ENCODE results near the gene OR51Q1. TPM values are rescaled to one million over a fixed set of nuclear protein-coding genes. Genes with fewer than 3 reads are reported as not detected.

Gene OR51Q1
- total RNA-seq, 1 donor from 2014 or later = not detected

GRCh38 chr11:5441414-5441813 is 19.5 kb downstream of the OR51Q1 start, which contains the start of gene OR51I1:
TSS of gene OR51I1 (minus strand) at chr11:5441514. CDS start at chr11:5441514, 0 bp downstream.
- peaks cover 1% of the 10 kb centered on the region for H3K27me3 Mint-ChIP-seq (ENCODE audit: unreplicated experiment)
- H3K4me3 Mint-ChIP-seq (ENCODE audit: unreplicated experiment) = no peak within 1 kb of the TSS
- TF ChIP-seq CTCF (IDR thresholded peaks at IDR 0.05; ENCODE audit: unreplicated experiment) = no peak
- no peak within 1 kb of the TSS for H3K27ac Mint-ChIP-seq (ENCODE audit: unreplicated experiment)
- no peaks in the 10 kb centered on the region for H3K4me1 Mint-ChIP-seq (ENCODE audit: unreplicated experiment)
- DNase-seq (ENCODE audit: low spot score) = no peak
- no peaks in the 10 kb centered on the region for H3K9me3 Mint-ChIP-seq (ENCODE audit: unreplicated experiment)
- H3K36me3 Mint-ChIP-seq (ENCODE audit: low read depth, unreplicated experiment) = no peaks in the 10 kb centered on the region

DNA sequence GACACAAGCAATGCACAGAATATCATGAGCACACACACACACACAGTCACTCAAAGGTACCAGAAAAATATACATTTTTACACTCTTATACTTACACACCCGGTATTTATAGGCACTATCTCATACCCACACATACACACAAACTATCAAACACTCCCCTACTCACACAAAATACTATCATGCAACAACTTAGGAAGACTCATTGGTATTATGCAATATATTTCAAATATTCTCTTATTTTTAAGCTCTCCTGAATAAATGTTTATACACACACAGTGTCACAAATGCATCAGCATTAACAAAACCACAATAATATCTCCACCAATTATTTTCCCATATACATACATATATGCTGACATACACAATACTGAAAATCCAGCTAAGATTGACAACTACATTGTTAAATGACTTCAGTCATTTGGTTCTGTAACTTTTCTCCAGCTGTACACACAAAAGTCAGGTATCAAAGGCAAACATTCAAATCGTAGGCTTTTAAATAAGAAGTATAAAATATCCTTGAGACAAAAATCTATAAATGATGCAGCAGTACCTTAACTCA is 22.0 kb downstream of the OR51Q1 start:
- Mint-ChIP-seq H3K9me3 (ENCODE audit: unreplicated experiment) (no peaks in the 10 kb centered on the region), H3K27me3 (ENCODE audit: unreplicated experiment) (peaks cover 3% of the 10 kb centered on the region), H3K27ac (ENCODE audit: unreplicated experiment) (no peak overlapping the region), H3K4me1 (ENCODE audit: unreplicated experiment) (no peaks in the 10 kb centered on the region), H3K36me3 (ENCODE audit: low read depth, unreplicated experiment) (no peaks in the 10 kb centered on the region), H3K4me3 (ENCODE audit: unreplicated experiment) (no peak overlapping the region)
- no peak for DNase-seq (ENCODE audit: low spot score)
- TF ChIP-seq CTCF (IDR thresholded peaks at IDR 0.05; ENCODE audit: unreplicated experiment) = no peak

DNA sequence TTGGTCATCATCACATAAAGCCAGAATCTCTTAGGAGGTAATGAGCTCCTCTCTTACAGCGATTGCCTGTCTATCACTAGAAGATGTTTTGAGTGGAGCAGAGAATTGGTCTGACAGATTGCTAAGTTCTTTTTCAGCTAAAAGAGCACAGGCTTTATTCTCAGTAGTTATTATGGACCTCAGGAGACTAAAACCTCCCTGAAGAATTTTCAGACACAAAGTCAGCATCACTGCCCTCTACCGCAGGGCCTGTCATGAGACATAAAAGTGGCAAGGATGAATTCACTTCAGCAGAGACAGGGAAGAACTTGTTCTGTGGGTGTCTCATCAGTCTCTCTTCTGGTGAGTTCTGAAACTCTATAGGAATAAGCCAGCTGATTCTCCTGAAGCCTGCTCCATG is 27.1 kb downstream of the OR51Q1 start, which contains the start of gene OR51I2:
Gene OR51I2, plus strand, starts transcription at position 301 of the 400 bp plus-strand sequence. CDS start 4,166 bp downstream, outside the sequence.
- no peak within 1 kb of the TSS for H3K4me3 Mint-ChIP-seq (ENCODE audit: unreplicated experiment)
- H3K4me1 Mint-ChIP-seq (ENCODE audit: unreplicated experiment) = no peaks in the 10 kb centered on the region
- H3K36me3 Mint-ChIP-seq (ENCODE audit: low read depth, unreplicated experiment) = no peaks in the 10 kb centered on the region
- H3K9me3 Mint-ChIP-seq (ENCODE audit: unreplicated experiment) = no peaks in the 10 kb centered on the region
- no peak for DNase-seq (ENCODE audit: low spot score)
- H3K27me3 Mint-ChIP-seq (ENCODE audit: unreplicated experiment) = peaks cover 2% of the 10 kb centered on the region
- no peak for TF ChIP-seq CTCF (IDR thresholded peaks at IDR 0.05; ENCODE audit: unreplicated experiment)
- no peak within 1 kb of the TSS for H3K27ac Mint-ChIP-seq (ENCODE audit: unreplicated experiment)

- TF ChIP-seq CTCF (IDR thresholded peaks at IDR 0.05; ENCODE audit: unreplicated experiment) = no peak
- Mint-ChIP-seq H3K36me3 (ENCODE audit: low read depth, unreplicated experiment) (no peaks in the 10 kb centered on the region), H3K4me1 (ENCODE audit: unreplicated experiment) (no peaks in the 10 kb centered on the region), H3K27ac (ENCODE audit: unreplicated experiment) (no peak overlapping the region), H3K4me3 (ENCODE audit: unreplicated experiment) (no peak overlapping the region), H3K27me3 (ENCODE audit: unreplicated experiment) (peaks cover 2% of the 10 kb centered on the region), H3K9me3 (ENCODE audit: unreplicated experiment) (no peaks in the 10 kb centered on the region)
- no peak for DNase-seq (ENCODE audit: low spot score)
These were observed 27.5 kb downstream of the OR51Q1 start for GRCh38 chr11:5449432-5449831.

- H3K4me1 Mint-ChIP-seq (ENCODE audit: unreplicated experiment) = no peaks in the 10 kb centered on the region
- no peak for DNase-seq (ENCODE audit: low spot score)
- no peak overlapping the region for H3K27ac Mint-ChIP-seq (ENCODE audit: unreplicated experiment)
- TF ChIP-seq CTCF (IDR thresholded peaks at IDR 0.05; ENCODE audit: unreplicated experiment) = no peak
- H3K4me3 Mint-ChIP-seq (ENCODE audit: unreplicated experiment) = no peak overlapping the region
- H3K27me3 Mint-ChIP-seq (ENCODE audit: unreplicated experiment) = no peaks in the 10 kb centered on the region
- H3K9me3 Mint-ChIP-seq (ENCODE audit: unreplicated experiment) = no peaks in the 10 kb centered on the region
- no peaks in the 10 kb centered on the region for H3K36me3 Mint-ChIP-seq (ENCODE audit: low read depth, unreplicated experiment)
These were observed 39.2 kb downstream of the OR51Q1 start for GRCh38 chr11:5460983-5461621.

Measured in endothelial cell (in vitro differentiated cells).